ENCODE measurements around the gene SMYD3.

SMYD3 gene

GRCh38 chr1:245768596-245768995, 738.5 kb downstream of the SMYD3 start:
- Histone ChIP-seq H3K4me2 (ENCODE audit: low read length) (no peak overlapping the region), H3K27ac (no peak overlapping the region), H2AFZ (no peak overlapping the region), H3K9me3 (ENCODE audit: control insufficient read depth, low read length) (no peaks in the 10 kb centered on the region), H3K36me3 (ENCODE audit: control insufficient read depth, insufficient read depth, low read length) (no peaks in the 10 kb centered on the region), H3K4me1 (no peaks in the 10 kb centered on the region), H3K9ac (no peak overlapping the region), H3K4me3 (ENCODE audit: low read depth, low read length) (no peak overlapping the region), H3K79me2 (no peaks in the 10 kb centered on the region), H3K27me3 (ENCODE audit: control insufficient read depth, insufficient read depth, low read length) (no peaks in the 10 kb centered on the region)
- TF ChIP-seq CTCF (IDR thresholded peaks at IDR 0.05): no peak

GRCh38 chr1:245765230-245766000, 741.7 kb downstream of the SMYD3 start:
- Histone ChIP-seq H3K27me3 (ENCODE audit: control insufficient read depth, insufficient read depth, low read length) (no peaks in the 10 kb centered on the region), H3K9ac (no peak overlapping the region), H3K27ac (no peak overlapping the region), H3K4me2 (ENCODE audit: low read length) (no peak overlapping the region), H3K79me2 (no peaks in the 10 kb centered on the region), H3K4me1 (no peaks in the 10 kb centered on the region), H3K9me3 (ENCODE audit: control insufficient read depth, low read length) (no peaks in the 10 kb centered on the region), H3K4me3 (ENCODE audit: low read depth, low read length) (no peak overlapping the region), H2AFZ (no peak overlapping the region), H3K36me3 (ENCODE audit: control insufficient read depth, insufficient read depth, low read length) (no peaks in the 10 kb centered on the region)
- TF ChIP-seq CTCF (IDR thresholded peaks at IDR 0.05): no peak

GRCh38 chr1:245763873-245764331, 743.2 kb downstream of the SMYD3 start:
- Histone ChIP-seq H3K36me3 (ENCODE audit: control insufficient read depth, insufficient read depth, low read length) (no peaks in the 10 kb centered on the region), H3K79me2 (no peaks in the 10 kb centered on the region), H3K9me3 (ENCODE audit: control insufficient read depth, low read length) (no peaks in the 10 kb centered on the region), H3K4me1 (no peaks in the 10 kb centered on the region), H3K9ac (no peak overlapping the region), H3K4me3 (ENCODE audit: low read depth, low read length) (no peak overlapping the region), H2AFZ (no peak overlapping the region), H3K27ac (no peak overlapping the region), H3K4me2 (ENCODE audit: low read length) (no peak overlapping the region), H3K27me3 (ENCODE audit: control insufficient read depth, insufficient read depth, low read length) (no peaks in the 10 kb centered on the region)
- TF ChIP-seq CTCF (IDR thresholded peaks at IDR 0.05): no peak

GRCh38 chr1:245762396-245762910, 744.6 kb downstream of the SMYD3 start:
- no peak overlapping the region for H2AFZ ChIP-seq
- H3K27me3 ChIP-seq (ENCODE audit: control insufficient read depth, insufficient read depth, low read length): no peaks in the 10 kb centered on the region
- H3K27ac ChIP-seq: no peak overlapping the region
- H3K36me3 ChIP-seq (ENCODE audit: control insufficient read depth, insufficient read depth, low read length): no peaks in the 10 kb centered on the region
- no peak overlapping the region for H3K4me2 ChIP-seq (ENCODE audit: low read length)
- H3K4me1 ChIP-seq: no peaks in the 10 kb centered on the region
- H3K9ac ChIP-seq: no peak overlapping the region
- H3K9me3 ChIP-seq (ENCODE audit: control insufficient read depth, low read length): no peaks in the 10 kb centered on the region
- no peaks in the 10 kb centered on the region for H3K79me2 ChIP-seq
- no peak overlapping the region for H3K4me3 ChIP-seq (ENCODE audit: low read depth, low read length)
- no peak for TF ChIP-seq CTCF (IDR thresholded peaks at IDR 0.05)

GRCh38 chr1:245760301-245760700, 746.8 kb downstream of the SMYD3 start:
- Histone ChIP-seq H3K9ac (no peak overlapping the region), H2AFZ (no peak overlapping the region), H3K4me2 (ENCODE audit: low read length) (no peak overlapping the region), H3K27me3 (ENCODE audit: control insufficient read depth, insufficient read depth, low read length) (no peaks in the 10 kb centered on the region), H3K36me3 (ENCODE audit: control insufficient read depth, insufficient read depth, low read length) (no peaks in the 10 kb centered on the region), H3K4me3 (ENCODE audit: low read depth, low read length) (no peak overlapping the region), H3K9me3 (ENCODE audit: control insufficient read depth, low read length) (no peaks in the 10 kb centered on the region), H3K79me2 (no peaks in the 10 kb centered on the region), H3K4me1 (no peaks in the 10 kb centered on the region), H3K27ac (no peak overlapping the region)
- TF ChIP-seq CTCF (IDR thresholded peaks at IDR 0.05): no peak
